ENCODE data around the gene KSR1. TPM values are rescaled to one million over a fixed set of nuclear protein-coding genes. Genes with fewer than 3 reads are reported as not detected.

Gene KSR1
- total and polyA plus RNA-seq, 2 experiments from 2014 or later: 7.8 to 53.2 TPM

GRCh38 chr17:27633312-27634025 is 177.2 kb downstream of the KSR1 start:
- TF ChIP-seq ZNF331 (CRISPR knock-in tag; IDR thresholded peaks at IDR 0.05; ENCODE audit: low read depth) (no peak), JUNB (IDR thresholded peaks at IDR 0.05; ENCODE audit: unreplicated experiment) (no peak), EZH2phosphoT487 (IDR thresholded peaks at IDR 0.05; ENCODE audit: unreplicated experiment) (no peak), CTCF (conservative IDR thresholded peaks at IDR 0.05; ENCODE audit: low read depth in 2 of 2) (no peak), ETS1 (IDR thresholded peaks at IDR 0.05) (no peak), POLR2AphosphoS5 (IDR thresholded peaks at IDR 0.05; ENCODE audit: low read depth) (no peak), ZNF462 (CRISPR knock-in tag; IDR thresholded peaks at IDR 0.05) (no peak), ZNF114 (CRISPR knock-in tag; IDR thresholded peaks at IDR 0.05) (no peak), CREB1 (CRISPR knock-in tag; IDR thresholded peaks at IDR 0.05; ENCODE audit: low read depth) (no peak), STAT1 (IDR thresholded peaks at IDR 0.05; ENCODE audit: unreplicated experiment) (no peak), REST (IDR thresholded peaks at IDR 0.05; ENCODE audit: unreplicated experiment) (no peak), NANOG (IDR thresholded peaks at IDR 0.05; ENCODE audit: borderline replicate concordance) (no peak), EZH2 (IDR thresholded peaks at IDR 0.05; ENCODE audit: low read depth, unreplicated experiment) (no peak)
- Mint-ChIP-seq H3K9me3 (no peaks in the 10 kb centered on the region), H3K4me1 (peaks cover 4% of the 10 kb centered on the region; the same call in 2 of the 3 replicates), H3K27me3 (ENCODE audit: insufficient read depth, low read depth, poor library complexity) (peaks cover 4% of the 10 kb centered on the region), H3K27ac (no peak overlapping the region; the same call in 1 of the 2 replicates), H3K36me3 (ENCODE audit: low read depth) (no peaks in the 10 kb centered on the region), H3K4me3 (no peak overlapping the region)
- H2AFZ ChIP-seq: no peak overlapping the region
- no peaks in the 10 kb centered on the region for H3F3A ChIP-seq (replicated peaks; ENCODE audit: low read depth)
- no peaks in the 10 kb centered on the region for H3K79me2 ChIP-seq (replicated peaks; ENCODE audit: insufficient read depth)
- H3K4me1 ChIP-seq (ENCODE audit: insufficient read depth): no peaks in the 10 kb centered on the region
- H3K27me3 ChIP-seq (ENCODE audit: insufficient read depth): no peaks in the 10 kb centered on the region
- H3K4me3 ChIP-seq: no peak overlapping the region
- H3K9me2 ChIP-seq (ENCODE audit: insufficient read depth): no peaks in the 10 kb centered on the region
- no peaks in the 10 kb centered on the region for H4K20me1 ChIP-seq (replicated peaks; ENCODE audit: insufficient read depth)
- no peak overlapping the region for H3K4me2 ChIP-seq
- no peak overlapping the region for H3K27ac ChIP-seq (ENCODE audit: low read depth)
- ATAC-seq (no peak), DNase-seq (ENCODE audit: low spot score) (no peak)
- H3K36me3 ChIP-seq (ENCODE audit: insufficient read depth): no peaks in the 10 kb centered on the region
